Measurements from ENCODE around the gene PHLDA1.
"Not testable (repeated sequence)": the region's sequence is repeated elsewhere in the genome, so short reads cannot be mapped to it uniquely, and the experiment has no call there.

The PHLDA1 gene

GRCh38 chr12:75990189-75990912 is 41.2 kb downstream of the PHLDA1 start:
- no peak overlapping the region for H3K4me2 ChIP-seq
- no peak for TF ChIP-seq Cebpa-rat (IDR thresholded peaks at IDR 0.05)

GRCh38 chr12:75987709-75988108 is 43.9 kb downstream of the PHLDA1 start:
- not testable (repeated sequence) for H3K4me2 ChIP-seq, H3K4me3 ChIP-seq, H3K36me3 ChIP-seq, H3K9ac ChIP-seq, H3K9me3 ChIP-seq, H3K4me1 ChIP-seq, H4K20me1 ChIP-seq, H3K27ac ChIP-seq, H3K27me3 ChIP-seq

More at GRCh38 chr12:75990189-75990912, 41.2 kb downstream of the PHLDA1 start:
- Histone ChIP-seq H3K36me3 (no peaks in the 10 kb centered on the region), H3K9me3 (no peaks in the 10 kb centered on the region), H3K9ac (no peak overlapping the region), H3K4me3 (no peak overlapping the region), H3K27ac (no peak overlapping the region), H3K27me3 (no peaks in the 10 kb centered on the region), H4K20me1 (no peaks in the 10 kb centered on the region), H3K4me1 (no peaks in the 10 kb centered on the region)

- no peaks in the 10 kb centered on the region for H4K20me1 ChIP-seq
- no peak for TF ChIP-seq Cebpa-rat (IDR thresholded peaks at IDR 0.05)
- H3K4me2 ChIP-seq = no peak overlapping the region
- no peaks in the 10 kb centered on the region for H3K9me3 ChIP-seq
- H3K4me1 ChIP-seq = no peaks in the 10 kb centered on the region
- no peaks in the 10 kb centered on the region for H3K36me3 ChIP-seq
- H3K4me3 ChIP-seq = no peak overlapping the region
- no peak overlapping the region for H3K27ac ChIP-seq
- no peak overlapping the region for H3K9ac ChIP-seq
- no peaks in the 10 kb centered on the region for H3K27me3 ChIP-seq
Measured at GRCh38 chr12:75986001-75986746, 45.4 kb downstream of the PHLDA1 start.

- no peak overlapping the region for H3K4me2 ChIP-seq
- no peaks in the 10 kb centered on the region for H3K4me1 ChIP-seq
- H3K9ac ChIP-seq = no peak overlapping the region
Measured at GRCh38 chr12:75985566-75985965, 46.0 kb downstream of the PHLDA1 start.

GRCh38 chr12:75984577-75985182 is 46.9 kb downstream of the PHLDA1 start:
- Histone ChIP-seq H4K20me1 (no peaks in the 10 kb centered on the region), H3K4me3 (no peak overlapping the region), H3K27me3 (no peaks in the 10 kb centered on the region), H3K4me2 (no peak overlapping the region), H3K27ac (no peak overlapping the region), H3K4me1 (no peaks in the 10 kb centered on the region), H3K36me3 (no peaks in the 10 kb centered on the region), H3K9ac (no peak overlapping the region), H3K9me3 (no peaks in the 10 kb centered on the region)
- no peak for TF ChIP-seq Cebpa-rat (IDR thresholded peaks at IDR 0.05)

More at GRCh38 chr12:75985566-75985965, 46.0 kb downstream of the PHLDA1 start:
- H3K9me3 ChIP-seq = no peaks in the 10 kb centered on the region
- no peaks in the 10 kb centered on the region for H4K20me1 ChIP-seq
- no peak overlapping the region for H3K27ac ChIP-seq
- H3K36me3 ChIP-seq = no peaks in the 10 kb centered on the region
- H3K27me3 ChIP-seq = no peaks in the 10 kb centered on the region
- H3K4me3 ChIP-seq = no peak overlapping the region
- TF ChIP-seq Cebpa-rat (IDR thresholded peaks at IDR 0.05) = no peak

GRCh38 chr12:75983851-75984250 is 47.7 kb downstream of the PHLDA1 start:
- H3K4me1 ChIP-seq, H4K20me1 ChIP-seq, H3K9ac ChIP-seq, H3K27ac ChIP-seq, H3K9me3 ChIP-seq, H3K36me3 ChIP-seq, H3K27me3 ChIP-seq, H3K4me3 ChIP-seq, H3K4me2 ChIP-seq: not testable (repeated sequence)

GRCh38 chr12:75982979-75983660 is 48.5 kb downstream of the PHLDA1 start:
- Histone ChIP-seq H3K27me3 (no peaks in the 10 kb centered on the region), H3K4me2 (no peak overlapping the region), H3K9me3 (no peaks in the 10 kb centered on the region), H3K9ac (no peak overlapping the region), H3K4me1 (peaks cover 4% of the 10 kb centered on the region), H3K27ac (no peak overlapping the region), H3K36me3 (no peaks in the 10 kb centered on the region), H3K4me3 (no peak overlapping the region), H4K20me1 (no peaks in the 10 kb centered on the region)
- no peak for TF ChIP-seq Cebpa-rat (IDR thresholded peaks at IDR 0.05)

- no peak for TF ChIP-seq Cebpa-rat (IDR thresholded peaks at IDR 0.05)
- no peak overlapping the region for H3K27ac ChIP-seq
- no peaks in the 10 kb centered on the region for H4K20me1 ChIP-seq
- H3K9ac ChIP-seq = no peak overlapping the region
- no peaks in the 10 kb centered on the region for H3K27me3 ChIP-seq
- H3K4me2 ChIP-seq = no peak overlapping the region
- no peaks in the 10 kb centered on the region for H3K36me3 ChIP-seq
- H3K9me3 ChIP-seq = no peaks in the 10 kb centered on the region
- H3K4me1 ChIP-seq = peaks cover 10% of the 10 kb centered on the region
- H3K4me3 ChIP-seq = no peak overlapping the region
Measured at GRCh38 chr12:75982169-75982564, 49.4 kb downstream of the PHLDA1 start.

GRCh38 chr12:75981247-75982168 is 50.1 kb downstream of the PHLDA1 start:
- no peaks in the 10 kb centered on the region for H3K27me3 ChIP-seq
- TF ChIP-seq Cebpa-rat (IDR thresholded peaks at IDR 0.05) = no peak
- H4K20me1 ChIP-seq = no peaks in the 10 kb centered on the region
- peaks cover 10% of the 10 kb centered on the region for H3K4me1 ChIP-seq
- no peaks in the 10 kb centered on the region for H3K9me3 ChIP-seq
- H3K27ac ChIP-seq = no peak overlapping the region
- no peak overlapping the region for H3K9ac ChIP-seq
- H3K36me3 ChIP-seq = no peaks in the 10 kb centered on the region
- H3K4me3 ChIP-seq = no peak overlapping the region
- H3K4me2 ChIP-seq = no peak overlapping the region

All from BLaER1 (cell line).